Right lobe of liver (tissue), 6 donors: ENCODE measurements around the gene PLA2G2C. TPM values are rescaled to one million over a fixed set of nuclear protein-coding genes. Genes with fewer than 3 reads are reported as not detected.

Experiments used
- ATAC-seq, 4 donors: fragments of 200-7000 bp; cut with Tn5 transposase; one replicate each; pipeline ENCODE4 v1.9.1; 2020; ENCODE audit warnings: mild to moderate bottlenecking in 4 of 4, moderate library complexity in 4 of 4
- DNase-seq, 3 donors: peaks; one replicate each; pipeline ENCODE4 v3.0.0-alpha.2; 2020
- H3K27ac ChIP-seq, 3 donors: fragments of 200-600 bp; one replicate each; pipeline ENCODE4 v1.8.0; 2022
- H3K27me3 ChIP-seq, 2 donors: fragments of 200-600 bp; one replicate each; pipeline ENCODE4 v1.8.0; 2022
- H3K36me3 ChIP-seq, 4 donors: fragments of 200-600 bp; sonication (generic) in 1 of 4; one replicate each; pipeline versions ENCODE4 v1.5.1 to v1.8.0; 2017 to 2022; ENCODE audit warnings: control low read depth in 1 of 4
- H3K4me1 ChIP-seq, 4 donors: fragments of 200-600 bp; sonication (generic) in 1 of 4; one replicate each; pipeline versions ENCODE4 v1.5.1 to v1.8.0; 2017 to 2022; ENCODE audit warnings: control low read depth in 1 of 4
- H3K4me3 ChIP-seq, 3 donors: fragments of 200-600 bp; one replicate each; pipeline ENCODE4 v1.8.0; 2022
- H3K9me3 ChIP-seq, 4 donors: fragments of 200-600 bp; sonication (generic) in 1 of 4; one replicate each; pipeline versions ENCODE4 v1.5.1 to v1.8.0; 2017 to 2022; ENCODE audit warnings: control low read depth in 1 of 4
- CTCF ChIP-seq, 4 donors: fragments of 200-600 bp in 3 of 4; fragments of 450-650 bp in 1 of 4; IDR thresholded peaks; one replicate each; pipeline versions ENCODE4 v1.5.1 to v1.8.0; 2016 to 2022; ENCODE audit warnings: antibody characterized with exemption in 4 of 4, mild to moderate bottlenecking in 2 of 4
- POLR2A ChIP-seq: fragments of 450-650 bp; IDR thresholded peaks from one replicate; pipeline ENCODE4 v1.6.1; 2017; ENCODE audit warnings: antibody characterized with exemption, mild to moderate bottlenecking
- WGBS: methylation state at CpG from one replicate; pipeline ENCODE4 v1.1.6; 2018; ENCODE audit warnings: low coverage, low lambda C conversion rate; ENCODE audit not compliant: insufficient coverage; ENCODE audit errors: missing lambda C conversion rate; 5-methylcytosine and 5-hydroxymethylcytosine counted together
- intact Hi-C, 2 donors: fragments of 100-400 bp; cut with DNase I; formaldehyde crosslinking; loops; one replicate each; pipeline versions ENCODE4 v1.11.2 to v1.14.1; 2022
- total RNA-seq, 6 experiments: library from RNA; depleted of rRNA in 2 of 6; stranded (reverse); fragments of >200 nt in 2 of 6; fragmentation: NEBNext Ultra II Directional in 3 of 6; extraction: Animal tissue kit (Norgen Biotek cat#: 25700) in 3 of 6; gene quantifications; one replicate each; pipeline versions ENCODE4 v1.1.0 to v1.2.4, GENCODE V29; 2016 to 2023
- donor health status: DM: no; HTN: yes; CAD: no.
- donor health status: DM: no; HTN: no; CAD: no.
- donor health status: DM: no; HTN: no; CAD: no.
- donor health status: DM: no; HTN: yes; CAD: no.
- donor health status: DM: no; HTN: yes; CAD: no.

PLA2G2C gene
- total RNA-seq, 6 experiments from 2014 or later: not detected

GRCh38 chr1:20200966-20201365 is 14.6 kb upstream of the PLA2G2C start:
- DNase-seq (no peak), ATAC-seq (no peak)
- H3K4me1 ChIP-seq: no peaks in the 10 kb centered on the region
- intact Hi-C loops: no loop called here
- no peak overlapping the region for H3K27ac ChIP-seq
- no peaks in the 10 kb centered on the region for H3K9me3 ChIP-seq
- H3K4me3 ChIP-seq: no peak overlapping the region
- no peak for TF ChIP-seq CTCF (IDR thresholded peaks at IDR 0.05)
- no peak for TF ChIP-seq POLR2A
- H3K27me3 ChIP-seq: no peaks in the 10 kb centered on the region
- WGBS: 83% methylated on average over 2 of the region's 2 CpGs
- H3K36me3 ChIP-seq: no peaks in the 10 kb centered on the region

- Histone ChIP-seq H3K4me1 (peaks cover 0 to 2% (median 0%) of the 10 kb centered on the region in 4 donors), H3K27me3 (no peaks in the 10 kb centered on the region), H3K4me3 (no peak overlapping the region), H3K36me3 (no peaks in the 10 kb centered on the region), H3K9me3 (no peaks in the 10 kb centered on the region), H3K27ac (no peak overlapping the region)
- no peak for TF ChIP-seq CTCF (IDR thresholded peaks at IDR 0.05)
- no peak for TF ChIP-seq POLR2A
- 40% methylated on average over 2 of the region's 2 CpGs for WGBS
- DNase-seq (no peak), ATAC-seq (no peak)
- intact Hi-C loops: no loop called here
These were observed 13.5 kb upstream of the PLA2G2C start for GRCh38 chr1:20199840-20200239.

GRCh38 chr1:20199403-20199802 is 13.1 kb upstream of the PLA2G2C start:
- no peak overlapping the region for H3K27ac ChIP-seq
- TF ChIP-seq POLR2A (no peak), CTCF (IDR thresholded peaks at IDR 0.05) (no peak)
- no peaks in the 10 kb centered on the region for H3K27me3 ChIP-seq
- DNase-seq (no peak), ATAC-seq (no peak)
- H3K4me1 ChIP-seq: peaks cover 0 to 6% (median 0%) of the 10 kb centered on the region in 4 donors
- no peaks in the 10 kb centered on the region for H3K9me3 ChIP-seq
- no peak overlapping the region for H3K4me3 ChIP-seq
- WGBS: 52% methylated on average over 3 of the region's 3 CpGs
- intact Hi-C loops: no loop called here
- no peaks in the 10 kb centered on the region for H3K36me3 ChIP-seq

- Histone ChIP-seq H3K9me3 (no peaks in the 10 kb centered on the region), H3K36me3 (no peaks in the 10 kb centered on the region), H3K27ac (no peak overlapping the region), H3K27me3 (no peaks in the 10 kb centered on the region), H3K4me3 (no peak overlapping the region), H3K4me1 (peaks cover 0 to 9% (median 0%) of the 10 kb centered on the region in 4 donors)
- intact Hi-C loops: no loop called here
- TF ChIP-seq POLR2A: no peak
- no peak for TF ChIP-seq CTCF (IDR thresholded peaks at IDR 0.05)
- DNase-seq (no peak), ATAC-seq (no peak)
- 56% methylated on average over 7 of the region's 7 CpGs for WGBS
These were observed 12.6 kb upstream of the PLA2G2C start for GRCh38 chr1:20198918-20199317.

- TF ChIP-seq CTCF (IDR thresholded peaks at IDR 0.05): no peak
- TF ChIP-seq POLR2A: no peak
- Histone ChIP-seq H3K4me3 (no peak overlapping the region), H3K27me3 (no peaks in the 10 kb centered on the region), H3K4me1 (peaks cover 0 to 9% (median 0%) of the 10 kb centered on the region in 4 donors), H3K27ac (no peak overlapping the region), H3K36me3 (no peaks in the 10 kb centered on the region), H3K9me3 (no peaks in the 10 kb centered on the region)
- 56% methylated on average over 1 of the region's 1 CpG for WGBS
- ATAC-seq: no peak
- intact Hi-C loops: no loop called here
- DNase-seq: no peak
These were observed 12.0 kb upstream of the PLA2G2C start for GRCh38 chr1:20198296-20198695.
